Smooth muscle cell (in vitro differentiated cells): Measurements from ENCODE around the gene PGAM2. TPM values are rescaled to one million over a fixed set of nuclear protein-coding genes. Genes with fewer than 3 reads are reported as not detected.

Experiments
- DNase-seq: peaks from one replicate; lab custom pipeline; 2025; ENCODE audit not compliant: unreplicated experiment; lab: John Stamatoyannopoulos, UW
- H2AFZ ChIP-seq: fragments of 200-600 bp; sonication (generic); 2 replicates; pipeline ENCODE4 v1.6.0; 2016; ENCODE audit warnings: antibody characterized with exemption, low read depth, mild to moderate bottlenecking
- H3F3A ChIP-seq: fragments of 200-600 bp; sonication (generic); 2 replicates; pipeline ENCODE4 v1.6.0; 2017; ENCODE audit warnings: antibody characterized with exemption, low read depth
- H3K27ac ChIP-seq: fragments of 200-600 bp; sonication (generic); 2 replicates; pipeline ENCODE4 v1.5.1; 2016; ENCODE audit warnings: low read depth, mild to moderate bottlenecking
- H3K27me3 ChIP-seq: fragments of 200-600 bp; sonication (generic); 2 replicates; pipeline ENCODE4 v1.6.1; 2016; ENCODE audit warnings: low read depth, mild to moderate bottlenecking
- H3K36me3 ChIP-seq: fragments of 200-600 bp; sonication (generic); 2 replicates; pipeline ENCODE4 v1.5.1; 2016; ENCODE audit warnings: low read depth
- H3K4me1 ChIP-seq: fragments of 200-600 bp; sonication (generic); 2 replicates; pipeline ENCODE4 v1.5.1; 2016; ENCODE audit warnings: low read depth
- H3K4me2 ChIP-seq: fragments of 200-600 bp; sonication (generic); 2 replicates; pipeline ENCODE4 v1.6.0; 2016; ENCODE audit warnings: mild to moderate bottlenecking
- H3K4me3 ChIP-seq: fragments of 200-600 bp; sonication (generic); 2 replicates; pipeline ENCODE4 v1.5.1; 2016; ENCODE audit warnings: mild to moderate bottlenecking
- H3K79me2 ChIP-seq: fragments of 200-600 bp; sonication (generic); 2 replicates; pipeline ENCODE4 v1.6.0; 2016; ENCODE audit warnings: low read depth, mild to moderate bottlenecking
- H3K9ac ChIP-seq: fragments of 200-600 bp; sonication (generic); 2 replicates; pipeline ENCODE4 v1.6.0; 2016; ENCODE audit warnings: low read depth
- H3K9me3 ChIP-seq: fragments of 200-600 bp; sonication (generic); replicated peaks from 2 replicates; pipeline ENCODE4 v1.5.1; 2016; ENCODE audit warnings: low read depth
- H4K20me1 ChIP-seq: fragments of 200-600 bp; sonication (generic); 2 replicates; pipeline ENCODE4 v1.6.0; 2016; ENCODE audit warnings: low read depth
- CTCF ChIP-seq: fragments of 200-600 bp; sonication (generic); IDR thresholded peaks from 2 replicates; pipeline ENCODE4 v1.5.1; 2017; ENCODE audit warnings: borderline replicate concordance, mild to moderate bottlenecking, antibody characterized with exemption; ENCODE audit not compliant: insufficient read depth, poor library complexity, severe bottlenecking
- WGBS: methylation state at CpG from one replicate; pipeline ENCODE4 v1.1.7; 2016; ENCODE audit warnings: low lambda C conversion rate; 5-methylcytosine and 5-hydroxymethylcytosine counted together
- polyA plus RNA-seq: library from polyadenylated mRNA; unstranded; fragments of >200 nt; fragmentation: Nextera tagmentation; extraction: Ambion mirVana; gene quantifications from 2 replicates; pipeline ENCODE4 v1.2.1, GENCODE V29; 2016
- total RNA-seq: library from RNA; depleted of rRNA; stranded (reverse); fragments of >200 nt; gene quantifications from 2 replicates; pipeline ENCODE4 v1.2.3, GENCODE V29; 2014

Gene PGAM2
- total and polyA plus RNA-seq, 2 experiments from 2014 or later, result not detected

GRCh38 chr7:44072364-44073231, 7.2 kb upstream of the PGAM2 start:
- Histone ChIP-seq H3K9ac (no peak overlapping the region), H2AFZ (no peak overlapping the region)

GRCh38 chr7:44071726-44072363, 6.5 kb upstream of the PGAM2 start:
- Histone ChIP-seq H3K27ac (no peak overlapping the region), H3F3A (no peaks in the 10 kb centered on the region), H3K79me2 (no peaks in the 10 kb centered on the region), H3K9me3 (no peaks in the 10 kb centered on the region), H3K4me3 (no peak overlapping the region), H3K36me3 (no peaks in the 10 kb centered on the region), H2AFZ (no peak overlapping the region), H3K9ac (no peak overlapping the region), H3K4me1 (no peaks in the 10 kb centered on the region), H3K27me3 (no peaks in the 10 kb centered on the region), H3K4me2 (no peak overlapping the region), H4K20me1 (no peaks in the 10 kb centered on the region)
- 88% methylated on average over 9 of the region's 9 CpGs for WGBS
- TF ChIP-seq CTCF, result no peak
- DNase-seq, result no peak

More at GRCh38 chr7:44072364-44073231, 7.2 kb upstream of the PGAM2 start:
- no peaks in the 10 kb centered on the region for H3K27me3 ChIP-seq
- TF ChIP-seq CTCF, result peak; percentile 73
- no peaks in the 10 kb centered on the region for H3F3A ChIP-seq
- no peaks in the 10 kb centered on the region for H3K9me3 ChIP-seq
- no peak overlapping the region for H3K4me3 ChIP-seq
- H3K79me2 ChIP-seq, result no peaks in the 10 kb centered on the region
- WGBS, result 63% methylated on average over 12 of the region's 12 CpGs
- H4K20me1 ChIP-seq, result no peaks in the 10 kb centered on the region
- H3K36me3 ChIP-seq, result no peaks in the 10 kb centered on the region
- DNase-seq, result peak; percentile 39
- no peak overlapping the region for H3K27ac ChIP-seq
- no peaks in the 10 kb centered on the region for H3K4me1 ChIP-seq
- H3K4me2 ChIP-seq, result peak overlapping the region; percentile 17

- WGBS, result 89% methylated on average over 7 of the region's 7 CpGs
- no peak for TF ChIP-seq CTCF
- Histone ChIP-seq H3K27me3 (no peaks in the 10 kb centered on the region), H4K20me1 (no peaks in the 10 kb centered on the region), H2AFZ (no peak overlapping the region), H3K4me2 (no peak overlapping the region), H3K9ac (no peak overlapping the region), H3K79me2 (no peaks in the 10 kb centered on the region), H3K4me1 (peaks cover 6% of the 10 kb centered on the region), H3K4me3 (no peak overlapping the region), H3K36me3 (no peaks in the 10 kb centered on the region), H3F3A (no peaks in the 10 kb centered on the region), H3K27ac (no peak overlapping the region), H3K9me3 (no peaks in the 10 kb centered on the region)
- DNase-seq, result no peak
Observed at GRCh38 chr7:44068054-44068453, 2.7 kb upstream of the PGAM2 start.
